PC-9 (cell line): ENCODE results near the gene ADGRE1.

Experiments used
- CTCF ChIP-seq: fragments of 200-600 bp; sonication (generic); conservative IDR thresholded peaks from 2 replicates; pipeline ENCODE4 v1.6.1; 2017; ENCODE audit warnings: mixed run types, antibody characterized with exemption, mild to moderate bottlenecking, moderate library complexity
- EZH2 ChIP-seq: fragments of 200-600 bp; sonication (generic); IDR thresholded peaks from 2 replicates; pipeline ENCODE4 v1.8.0; 2017; ENCODE audit warnings: antibody characterized with exemption, low read depth

DNA sequence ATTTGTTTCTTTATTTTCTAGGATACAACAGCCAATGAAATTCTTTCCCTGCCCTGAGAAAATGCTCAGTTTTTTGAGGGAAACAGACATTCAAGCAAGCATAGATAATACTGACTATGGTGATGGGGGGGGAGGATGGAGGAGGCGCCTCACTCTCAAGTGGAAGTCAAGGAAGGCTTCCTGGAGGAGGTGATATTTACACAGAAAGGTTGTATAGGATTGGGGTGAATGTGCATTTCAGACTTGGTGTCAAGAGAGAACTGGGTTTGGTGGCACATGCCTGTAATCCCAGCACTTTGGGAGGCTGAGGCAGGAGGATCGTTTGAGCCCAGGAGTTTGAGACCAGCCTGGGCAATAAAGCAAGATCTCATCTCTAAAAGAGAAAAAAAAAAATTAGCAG is 12.2 kb upstream of the ADGRE1 start:
- TF ChIP-seq CTCF = no peak
- TF ChIP-seq EZH2 = no peak
